Osteocyte (in vitro differentiated cells): ENCODE data around the gene PUM1. TPM values are rescaled to one million over a fixed set of nuclear protein-coding genes. Genes with fewer than 3 reads are reported as not detected.
A peak's percentile ranks its signal among the peaks of the same experiment; 100 is the strongest.

Source experiments
- DNase-seq: peaks from one replicate; pipeline ENCODE4 v3.0.0; 2021; ENCODE audit warnings: mixed read lengths; ENCODE audit not compliant: unreplicated experiment; ENCODE audit errors: extremely low spot score
- H3K27ac Mint-ChIP-seq: one replicate; pipeline ENCODE4 v1.8.0; 2021; ENCODE audit warnings: mild to moderate bottlenecking, mixed read lengths; ENCODE audit not compliant: unreplicated experiment
- H3K27me3 Mint-ChIP-seq: one replicate; pipeline ENCODE4 v1.8.0; 2021; ENCODE audit warnings: mixed read lengths; ENCODE audit not compliant: unreplicated experiment
- H3K36me3 Mint-ChIP-seq: one replicate; pipeline ENCODE4 v1.8.0; 2021; ENCODE audit warnings: mixed read lengths; ENCODE audit not compliant: unreplicated experiment
- H3K4me1 Mint-ChIP-seq: one replicate; pipeline ENCODE4 v1.8.0; 2021; ENCODE audit warnings: mixed read lengths; ENCODE audit not compliant: unreplicated experiment
- H3K4me3 Mint-ChIP-seq: one replicate; pipeline ENCODE4 v1.8.0; 2021; ENCODE audit warnings: mild to moderate bottlenecking, moderate library complexity, mixed read lengths; ENCODE audit not compliant: unreplicated experiment
- H3K9me3 Mint-ChIP-seq: one replicate; pipeline ENCODE4 v1.8.0; 2021; ENCODE audit warnings: mixed read lengths; ENCODE audit not compliant: unreplicated experiment
- total RNA-seq: library from RNA; stranded (reverse); gene quantifications from 2 replicates; pipeline ENCODE4 v1.2.1, GENCODE V29; 2021
- TF ChIP-seq, protein P1 (sequence below): fragments of 200-600 bp; sonication (generic); IDR thresholded peaks from 2 replicates; pipeline ENCODE4 v1.5.0; 2021; ENCODE audit warnings: antibody characterized with exemption, mild to moderate bottlenecking, moderate library complexity

The PUM1 gene
- total RNA-seq, 1 donor from 2014 or later = 145 TPM

- TF ChIP-seq, protein P1, sequence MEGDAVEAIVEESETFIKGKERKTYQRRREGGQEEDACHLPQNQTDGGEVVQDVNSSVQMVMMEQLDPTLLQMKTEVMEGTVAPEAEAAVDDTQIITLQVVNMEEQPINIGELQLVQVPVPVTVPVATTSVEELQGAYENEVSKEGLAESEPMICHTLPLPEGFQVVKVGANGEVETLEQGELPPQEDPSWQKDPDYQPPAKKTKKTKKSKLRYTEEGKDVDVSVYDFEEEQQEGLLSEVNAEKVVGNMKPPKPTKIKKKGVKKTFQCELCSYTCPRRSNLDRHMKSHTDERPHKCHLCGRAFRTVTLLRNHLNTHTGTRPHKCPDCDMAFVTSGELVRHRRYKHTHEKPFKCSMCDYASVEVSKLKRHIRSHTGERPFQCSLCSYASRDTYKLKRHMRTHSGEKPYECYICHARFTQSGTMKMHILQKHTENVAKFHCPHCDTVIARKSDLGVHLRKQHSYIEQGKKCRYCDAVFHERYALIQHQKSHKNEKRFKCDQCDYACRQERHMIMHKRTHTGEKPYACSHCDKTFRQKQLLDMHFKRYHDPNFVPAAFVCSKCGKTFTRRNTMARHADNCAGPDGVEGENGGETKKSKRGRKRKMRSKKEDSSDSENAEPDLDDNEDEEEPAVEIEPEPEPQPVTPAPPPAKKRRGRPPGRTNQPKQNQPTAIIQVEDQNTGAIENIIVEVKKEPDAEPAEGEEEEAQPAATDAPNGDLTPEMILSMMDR = no peak
- DNase-seq = no peak
- Mint-ChIP-seq H3K27ac (peak within 1 kb of the TSS; percentile 44), H3K36me3 (no peaks in the 10 kb centered on the region), H3K9me3 (no peaks in the 10 kb centered on the region), H3K27me3 (no peaks in the 10 kb centered on the region), H3K4me3 (peak within 1 kb of the TSS; percentile 79), H3K4me1 (peaks cover 43% of the 10 kb centered on the region)
Observed at GRCh38 chr1:30908696-30909364, 156.7 kb downstream of the PUM1 start, which contains the start of gene SDC3. TSS of gene SDC3 (minus strand) at chr1:30908758. CDS start at chr1:30908586, 172 bp downstream.

DNA sequence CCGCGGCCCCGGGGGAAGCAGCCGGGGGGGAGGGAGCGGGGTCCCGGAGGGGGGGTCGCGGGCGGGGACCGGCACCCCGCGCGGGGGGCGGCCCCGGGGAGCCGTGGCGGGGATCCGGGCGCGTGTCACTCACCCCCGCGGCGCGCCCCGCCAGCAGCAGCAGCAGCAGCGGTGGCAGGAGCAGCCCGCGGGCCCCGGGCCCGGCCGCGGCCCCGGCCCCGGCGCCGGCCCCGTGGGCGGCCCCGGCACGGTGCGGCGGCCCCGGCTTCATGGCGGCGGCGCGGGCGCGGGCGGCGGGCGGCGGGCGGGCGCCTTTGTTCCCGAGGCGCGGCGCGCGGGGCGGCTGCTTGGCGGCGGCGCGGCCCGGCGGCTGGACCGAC lies 157.2 kb downstream of the PUM1 start:
- H3K4me3 Mint-ChIP-seq = no peak overlapping the region
- peaks cover 45% of the 10 kb centered on the region for H3K4me1 Mint-ChIP-seq
- no peak overlapping the region for H3K27ac Mint-ChIP-seq
- H3K9me3 Mint-ChIP-seq = no peaks in the 10 kb centered on the region
- TF ChIP-seq, protein P1 = no peak
- DNase-seq = no peak
- H3K27me3 Mint-ChIP-seq = no peaks in the 10 kb centered on the region
- H3K36me3 Mint-ChIP-seq = no peaks in the 10 kb centered on the region

DNA sequence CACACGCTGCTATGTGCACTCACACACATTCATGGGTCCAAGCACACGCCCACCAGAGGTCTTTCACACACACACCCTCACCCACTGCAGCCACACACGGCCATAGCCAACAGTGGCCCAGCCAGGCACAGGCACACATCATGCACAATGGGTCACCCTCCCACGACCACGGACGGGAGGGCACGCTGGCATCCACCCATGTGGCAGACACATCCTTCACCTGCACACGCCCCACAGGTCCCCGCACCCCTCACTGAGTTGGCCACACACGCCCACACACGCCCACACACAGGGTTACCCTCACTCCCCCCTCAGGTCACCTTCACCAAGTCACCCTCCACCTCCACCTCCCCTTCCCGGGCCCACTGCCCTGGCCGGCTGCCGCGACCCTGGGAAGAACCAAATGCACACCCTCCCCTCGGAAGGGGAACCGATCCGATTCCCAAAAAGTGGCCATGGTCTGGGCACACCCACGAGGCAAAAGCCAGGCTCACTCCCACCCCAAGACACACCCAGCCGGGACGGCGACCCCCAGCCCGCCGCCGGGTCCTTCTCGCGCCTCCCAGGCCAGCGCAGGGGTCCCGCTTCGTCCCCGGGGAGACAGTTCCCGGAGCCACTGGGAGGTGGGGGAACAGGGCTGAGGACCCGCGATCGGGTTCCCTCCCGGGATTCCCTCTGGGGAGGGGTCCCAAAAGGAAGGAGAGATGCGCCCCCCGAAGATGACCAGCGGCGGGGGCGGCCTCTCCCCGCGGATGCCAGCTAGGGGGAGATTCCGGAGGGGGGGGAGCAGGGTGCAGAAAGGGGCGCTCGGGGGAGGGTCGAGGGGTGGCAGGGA lies 157.8 kb downstream of the PUM1 start:
- H3K9me3 Mint-ChIP-seq = no peaks in the 10 kb centered on the region
- H3K4me3 Mint-ChIP-seq = peak overlapping the region; percentile 79
- H3K36me3 Mint-ChIP-seq = no peaks in the 10 kb centered on the region
- no peak for DNase-seq
- peaks cover 51% of the 10 kb centered on the region for H3K4me1 Mint-ChIP-seq
- TF ChIP-seq, protein P1 = no peak
- H3K27me3 Mint-ChIP-seq = no peaks in the 10 kb centered on the region
- H3K27ac Mint-ChIP-seq = peak overlapping the region; percentile 44

GRCh38 chr1:30906631-30907441 lies 158.7 kb downstream of the PUM1 start:
- Mint-ChIP-seq H3K9me3 (no peaks in the 10 kb centered on the region), H3K27ac (no peak overlapping the region), H3K36me3 (no peaks in the 10 kb centered on the region), H3K4me3 (peak overlapping the region; percentile 79), H3K27me3 (no peaks in the 10 kb centered on the region), H3K4me1 (peaks cover 59% of the 10 kb centered on the region)
- TF ChIP-seq, protein P1 = no peak
- DNase-seq = no peak
